GM23248 (cell line): ENCODE measurements around the gene MROH2B. TPM values are rescaled to one million over a fixed set of nuclear protein-coding genes. Genes with fewer than 3 reads are reported as not detected.
A peak's percentile ranks its signal among the peaks of the same experiment; 100 is the strongest.

ENCODE experiments used
- DNase-seq: peaks from one replicate; pipeline ENCODE4 v3.0.0-alpha.2; 2015
- H2AFZ ChIP-seq: fragments of 200-600 bp; sonication (generic); 2 replicates; pipeline ENCODE4 v1.6.1; 2016; ENCODE audit warnings: antibody characterized with exemption
- H3F3A ChIP-seq: fragments of 200-600 bp; sonication (generic); 2 replicates; pipeline ENCODE4 v1.6.1; 2016; ENCODE audit warnings: mild to moderate bottlenecking, antibody characterized with exemption, mixed run types; ENCODE audit not compliant: insufficient read depth
- H3K27ac ChIP-seq: fragments of 200-600 bp; sonication (generic); 2 replicates; pipeline ENCODE4 v1.5.1; 2016; ENCODE audit warnings: mild to moderate bottlenecking
- H3K27me3 ChIP-seq: fragments of 200-600 bp; sonication (generic); replicated peaks from 2 replicates; pipeline ENCODE4 v1.6.1; 2016; ENCODE audit warnings: mild to moderate bottlenecking; ENCODE audit not compliant: insufficient read depth
- H3K36me3 ChIP-seq: fragments of 200-600 bp; sonication (generic); 2 replicates; pipeline ENCODE4 v1.6.1; 2016; ENCODE audit warnings: low read depth, mild to moderate bottlenecking
- H3K4me1 ChIP-seq: fragments of 200-600 bp; sonication (generic); 2 replicates; pipeline ENCODE4 v1.6.1; 2016; ENCODE audit warnings: mild to moderate bottlenecking; ENCODE audit not compliant: insufficient read depth
- H3K4me2 ChIP-seq: fragments of 200-600 bp; sonication (generic); one replicate; pipeline ENCODE4 v1.6.1; 2016; ENCODE audit warnings: mild to moderate bottlenecking; ENCODE audit not compliant: unreplicated experiment
- H3K4me3 ChIP-seq: fragments of 200-600 bp; sonication (generic); 2 replicates; pipeline ENCODE4 v1.5.1; 2016; ENCODE audit warnings: mild to moderate bottlenecking
- H3K79me2 ChIP-seq: fragments of 200-600 bp; sonication (generic); 2 replicates; pipeline ENCODE4 v1.6.1; 2016; ENCODE audit warnings: mild to moderate bottlenecking; ENCODE audit not compliant: insufficient read depth
- H3K9ac ChIP-seq: fragments of 200-600 bp; sonication (generic); 2 replicates; pipeline ENCODE4 v1.6.1; 2016; ENCODE audit warnings: mild to moderate bottlenecking
- H3K9me2 ChIP-seq: fragments of 200-600 bp; sonication (generic); 2 replicates; pipeline ENCODE4 v1.6.1; 2016; ENCODE audit warnings: mixed run types, mild to moderate bottlenecking, moderate library complexity; ENCODE audit not compliant: insufficient read depth
- H3K9me3 ChIP-seq: fragments of 200-600 bp; sonication (generic); one replicate; pipeline ENCODE4 v1.6.1; 2017; ENCODE audit warnings: low read depth
- H4K20me1 ChIP-seq: fragments of 200-600 bp; sonication (generic); 2 replicates; pipeline ENCODE4 v1.6.0; 2016; ENCODE audit not compliant: insufficient read depth
- EZH2 ChIP-seq: fragments of 200-600 bp; sonication (generic); IDR thresholded peaks from 2 replicates; pipeline ENCODE4 v1.6.1; 2018; ENCODE audit warnings: antibody characterized with exemption, mild to moderate bottlenecking; ENCODE audit not compliant: insufficient read depth, poor library complexity, severe bottlenecking
- EZH2phosphoT487 ChIP-seq: fragments of 200-600 bp; sonication (generic); IDR thresholded peaks from 2 replicates; pipeline ENCODE4 v1.6.1; 2018; ENCODE audit warnings: antibody characterized with exemption, moderate library complexity, mild to moderate bottlenecking, low read depth; ENCODE audit not compliant: insufficient read depth
- WGBS, 2 experiments: methylation state at CpG; one replicate each; pipeline ENCODE4 v1.1.6; 2015 to 2017; ENCODE audit warnings: low lambda C conversion rate in 2 of 2, low coverage in 1 of 2; ENCODE audit errors: missing lambda C conversion rate in 2 of 2; 5-methylcytosine and 5-hydroxymethylcytosine counted together
- in situ Hi-C: fragments of 300-500 bp; cut with MboI; formaldehyde crosslinking; loops from 2 replicates; pipeline ENCODE4 v1.15.0; 2020
- polyA plus RNA-seq: library from polyadenylated mRNA; unstranded; fragments of >200 nt; fragmentation: Nextera tagmentation; extraction: Ambion mirVana; gene quantifications from 2 replicates; pipeline ENCODE4 v1.2.1, GENCODE V29; 2016
- total RNA-seq: library from RNA; depleted of rRNA; stranded (reverse); fragments of >200 nt; shearing (Covaris generic); gene quantifications from 2 replicates; pipeline ENCODE4 v1.2.3, GENCODE V29; 2014

The MROH2B gene
- total and polyA plus RNA-seq, 2 experiments from 2014 or later = not detected

- no peaks in the 10 kb centered on the region for H3K9me3 ChIP-seq
- 17 to 28% methylated on average over 5 of the region's 5 CpGs for WGBS, 2 experiments
- H4K20me1 ChIP-seq = no peaks in the 10 kb centered on the region
- H3K9ac ChIP-seq = no peak overlapping the region
- no peaks in the 10 kb centered on the region for H3K79me2 ChIP-seq
- no peaks in the 10 kb centered on the region for H3K4me1 ChIP-seq
- H2AFZ ChIP-seq = no peak overlapping the region
- H3K27ac ChIP-seq = no peak overlapping the region
- H3F3A ChIP-seq = no peaks in the 10 kb centered on the region
- H3K27me3 ChIP-seq = no peaks in the 10 kb centered on the region
- no peak for DNase-seq
- H3K4me2 ChIP-seq = no peak overlapping the region
- no peak for TF ChIP-seq EZH2phosphoT487
- in situ Hi-C loops = no loop called here
- H3K4me3 ChIP-seq = no peak overlapping the region
- H3K36me3 ChIP-seq = no peaks in the 10 kb centered on the region
- H3K9me2 ChIP-seq = no peaks in the 10 kb centered on the region
Observed at GRCh38 chr5:40991981-40992559, 79.1 kb downstream of the MROH2B start.

- Histone ChIP-seq H3K9ac (no peak overlapping the region), H3K36me3 (no peaks in the 10 kb centered on the region), H3K27me3 (no peaks in the 10 kb centered on the region), H4K20me1 (no peaks in the 10 kb centered on the region), H3K4me1 (no peaks in the 10 kb centered on the region), H3K79me2 (no peaks in the 10 kb centered on the region), H3K4me2 (no peak overlapping the region), H3K27ac (no peak overlapping the region), H3K9me2 (no peaks in the 10 kb centered on the region), H3F3A (no peaks in the 10 kb centered on the region), H3K4me3 (no peak overlapping the region), H2AFZ (no peak overlapping the region), H3K9me3 (no peaks in the 10 kb centered on the region)
- 0 to 3% methylated on average over 2 of the region's 2 CpGs for WGBS, 2 experiments
- peak; percentile 2 for DNase-seq
- TF ChIP-seq EZH2 (no peak), EZH2phosphoT487 (no peak)
- in situ Hi-C loops = no loop called here
Observed at GRCh38 chr5:40991168-40991980, 79.8 kb downstream of the MROH2B start.

DNA sequence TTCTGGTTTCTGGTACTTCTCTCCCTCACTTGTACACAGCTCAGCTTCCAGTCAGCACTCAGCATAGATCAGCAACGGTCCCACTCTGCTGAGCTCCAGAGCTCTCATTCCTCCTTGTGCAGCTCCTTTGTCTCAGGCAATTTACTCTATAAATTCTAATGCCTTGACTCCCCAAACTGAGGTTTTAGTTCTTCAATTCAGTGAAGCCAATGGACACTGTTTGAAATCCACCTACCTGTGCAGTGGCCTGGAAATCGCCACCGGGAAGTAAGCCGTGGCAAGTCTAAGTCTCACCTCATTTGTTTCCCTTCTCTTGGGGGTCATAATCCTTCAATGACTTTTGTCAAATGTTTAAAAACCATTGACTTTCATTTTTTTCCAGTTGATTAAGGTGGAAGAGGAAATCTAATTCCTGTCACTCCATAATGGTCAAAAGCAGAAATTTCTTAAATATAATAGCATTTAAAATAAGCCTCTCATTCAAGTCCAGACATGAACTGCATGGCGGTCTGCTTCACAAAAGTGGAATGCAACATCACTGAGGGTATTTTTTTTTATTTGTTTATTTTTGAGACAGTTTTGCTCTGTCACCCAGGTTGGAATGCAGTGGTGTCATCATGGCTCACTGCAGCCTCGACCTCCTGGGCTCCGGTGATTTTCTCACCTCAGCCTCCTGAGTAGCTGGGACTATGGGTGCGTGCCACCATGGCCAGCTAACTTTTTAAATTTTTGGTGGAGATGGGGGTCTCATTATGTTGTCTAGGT lies 82.2 kb downstream of the MROH2B start:
- H3K36me3 ChIP-seq = no peaks in the 10 kb centered on the region
- DNase-seq = no peak
- H3K4me2 ChIP-seq = no peak overlapping the region
- no peak overlapping the region for H3K9ac ChIP-seq
- in situ Hi-C loops = no loop called here
- H3K27me3 ChIP-seq = no peaks in the 10 kb centered on the region
- H3K9me3 ChIP-seq = no peaks in the 10 kb centered on the region
- H4K20me1 ChIP-seq = no peaks in the 10 kb centered on the region
- no peak for TF ChIP-seq EZH2phosphoT487
- no peak for TF ChIP-seq EZH2
- H2AFZ ChIP-seq = no peak overlapping the region
- no peak overlapping the region for H3K4me3 ChIP-seq
- no peak overlapping the region for H3K27ac ChIP-seq
- H3K4me1 ChIP-seq = no peaks in the 10 kb centered on the region
- H3K79me2 ChIP-seq = no peaks in the 10 kb centered on the region
- WGBS, 2 experiments = 47 to 53% methylated on average over 8 of the region's 8 CpGs
- H3K9me2 ChIP-seq = no peaks in the 10 kb centered on the region
- no peaks in the 10 kb centered on the region for H3F3A ChIP-seq

DNA sequence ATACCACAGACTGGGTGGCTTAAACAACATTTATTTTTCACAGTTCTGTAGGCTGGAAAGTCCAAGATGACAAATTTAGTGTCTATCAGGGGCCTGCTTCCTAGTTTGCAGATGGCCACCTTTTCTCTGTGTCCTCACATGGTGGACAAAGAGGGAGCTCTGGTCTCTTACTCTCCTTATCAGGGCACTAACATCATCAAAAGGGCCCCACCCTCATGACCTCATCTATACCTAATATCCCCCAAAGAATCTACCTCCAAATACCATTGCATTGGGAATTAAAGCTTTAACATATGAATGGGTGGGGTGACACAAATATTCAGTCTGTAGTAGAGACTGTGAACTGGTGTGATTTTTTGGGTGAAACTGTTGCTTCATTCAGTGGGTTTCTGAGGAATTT lies 83.8 kb downstream of the MROH2B start:
- Histone ChIP-seq H3K4me3 (no peak overlapping the region), H4K20me1 (no peaks in the 10 kb centered on the region), H3K9ac (no peak overlapping the region), H3K4me1 (no peaks in the 10 kb centered on the region), H3K27me3 (no peaks in the 10 kb centered on the region), H3K79me2 (no peaks in the 10 kb centered on the region), H3K9me3 (no peaks in the 10 kb centered on the region), H3K27ac (no peak overlapping the region), H3F3A (no peaks in the 10 kb centered on the region), H3K4me2 (no peak overlapping the region), H2AFZ (no peak overlapping the region), H3K36me3 (no peaks in the 10 kb centered on the region), H3K9me2 (no peaks in the 10 kb centered on the region)
- in situ Hi-C loops = no loop called here
- TF ChIP-seq EZH2 = no peak
- TF ChIP-seq EZH2phosphoT487 = no peak
- DNase-seq = no peak
